ENCODE data around the gene C1QTNF5.

C1QTNF5 gene

GRCh38 chr11:119341222-119342022 lies 739 bp upstream of the C1QTNF5 start:
- TF ChIP-seq HIC1 (tag by site-specific recombination; IDR thresholded peaks at IDR 0.05) (0 out of 2 replicates have a peak, but pooled peaks have one; percentile 17), EGR2 (tag by site-specific recombination; IDR thresholded peaks at IDR 0.05; ENCODE audit: low read depth) (no peak)
- Histone ChIP-seq H3K4me3 (ENCODE audit: low read depth, low read length) (no peak overlapping the region), H3K4me1 (ENCODE audit: control insufficient read depth, insufficient read depth, low read length) (no peaks in the 10 kb centered on the region; the same call in 1 of the 2 replicates), H3K36me3 (ENCODE audit: control insufficient read depth in 2 of 2, insufficient read depth in 1 of 2, low read length in 2 of 2) (peaks cover 0 to 8% of the 10 kb centered on the region in 2 experiments; a peak in 1 of 3 replicates), H3K9me3 (ENCODE audit: control insufficient read depth, insufficient read depth, low read depth, low read length) (no peaks in the 10 kb centered on the region), H3K27ac (ENCODE audit: extremely low read depth, low read depth, low read length) (no peak overlapping the region)
- ChIA-PET POLR2A (interaction anchor here (1.2 kb wide), 1 partner anchor 20 kb away, joined by 5 read pairs; no protein-coding TSS in a partner anchor), CTCF (interaction anchor here (0.5 to 5.4 kb wide), 11 partner anchors 6 to 361 kb away, joined by 3 to 151 read pairs (median 4); partner anchors contain the start of genes MCAM, MFRP and USP2)

- Histone ChIP-seq H3K9me3 (ENCODE audit: control insufficient read depth, insufficient read depth, low read depth, low read length) (no peaks in the 10 kb centered on the region), H3K27ac (ENCODE audit: extremely low read depth, low read depth, low read length) (no peak overlapping the region; the same call in 1 of the 2 replicates), H3K36me3 (ENCODE audit: control insufficient read depth in 2 of 2, insufficient read depth in 1 of 2, low read length in 2 of 2) (peaks cover 0 to 19% of the 10 kb centered on the region in 2 experiments; a peak in 1 of 3 replicates), H3K4me1 (ENCODE audit: control insufficient read depth, insufficient read depth, low read length) (no peaks in the 10 kb centered on the region; the same call in 1 of the 2 replicates), H3K4me3 (ENCODE audit: low read depth, low read length) (peak overlapping the region; percentile 26)
- CTCF ChIA-PET: interaction anchor here (0.5 to 7.2 kb wide), 23 partner anchors 8 to 652 kb away, joined by 3 to 160 read pairs (median 4); partner anchors contain the start of genes MCAM, MFRP and USP2
- POLR2A ChIA-PET: interaction anchor here (0.6 to 3.2 kb wide), 4 partner anchors 20 to 238 kb away, joined by 3 to 39 read pairs (median 6); partner anchors contain the start of gene DPAGT1
- no peak for TF ChIP-seq REPIN1 (tag by site-specific recombination; IDR thresholded peaks at IDR 0.05; ENCODE audit: low read depth)
- TF ChIP-seq ZNF157 (tag by site-specific recombination; IDR thresholded peaks at IDR 0.05): no peak
- no peak for TF ChIP-seq ZSCAN4 (tag by site-specific recombination; IDR thresholded peaks at IDR 0.05)
- TF ChIP-seq SP3 (tag by site-specific recombination; IDR thresholded peaks at IDR 0.05): no peak
- no peak for TF ChIP-seq ZFP69B (tag by site-specific recombination; IDR thresholded peaks at IDR 0.05)
- TF ChIP-seq GLIS1 (tag by site-specific recombination; IDR thresholded peaks at IDR 0.05): no peak
- no peak for TF ChIP-seq ZBTB17 (tag by site-specific recombination; IDR thresholded peaks at IDR 0.05)
- TF ChIP-seq ZNF362 (tag by site-specific recombination; IDR thresholded peaks at IDR 0.05): no peak
Observed at GRCh38 chr11:119339589-119340334, 921 bp downstream of the C1QTNF5 start.

- ChIA-PET POLR2A (interaction anchor here (0.9 to 3.2 kb wide), 9 partner anchors 15 to 136 kb away, joined by 3 to 39 read pairs (median 9); partner anchors contain the start of genes MCAM and USP2), CTCF (interaction anchor here (0.5 to 7.2 kb wide), 42 partner anchors 9 to 651 kb away, joined by 3 to 160 read pairs (median 4); partner anchors contain the start of genes CBL, MCAM, MFRP and NLRX1)
- Histone ChIP-seq H3K4me1 (ENCODE audit: control insufficient read depth, insufficient read depth, low read length) (no peaks in the 10 kb centered on the region; the same call in 1 of the 2 replicates), H3K27ac (ENCODE audit: extremely low read depth, low read depth, low read length) (no peak overlapping the region; the same call in 1 of the 2 replicates), H3K9me3 (ENCODE audit: control insufficient read depth, insufficient read depth, low read depth, low read length) (no peaks in the 10 kb centered on the region), H3K4me3 (ENCODE audit: low read depth, low read length) (no peak overlapping the region), H3K36me3 (ENCODE audit: control insufficient read depth in 2 of 2, insufficient read depth in 1 of 2, low read length in 2 of 2) (peaks cover 0 to 19% of the 10 kb centered on the region in 2 experiments; a peak in 1 of 3 replicates)
- TF ChIP-seq ZNF335 (tag by site-specific recombination; conservative IDR thresholded peaks at IDR 0.05) (no peak), ZNF311 (tag by site-specific recombination; IDR thresholded peaks at IDR 0.05; ENCODE audit: borderline replicate concordance) (no peak), ZNF776 (tag by site-specific recombination; IDR thresholded peaks at IDR 0.05; ENCODE audit: borderline replicate concordance) (no peak), ZNF76 (tag by site-specific recombination; IDR thresholded peaks at IDR 0.05; ENCODE audit: borderline replicate concordance, low read depth) (no peak), ZNF707 (tag by site-specific recombination; IDR thresholded peaks at IDR 0.05) (no peak), ZNF223 (tag by site-specific recombination; IDR thresholded peaks at IDR 0.05) (no peak)
Observed at GRCh38 chr11:119338965-119339588, 1.6 kb downstream of the C1QTNF5 start.
